ENCODE results near the gene CNTROB.
A peak's percentile ranks its signal among the peaks of the same experiment; 100 is the strongest.

The CNTROB gene

GRCh38 chr17:7893187-7893880 lies 38.7 kb upstream of the CNTROB start:
- no peak for DNase-seq (ENCODE audit: low read depth)
- no peak overlapping the region for H3K4me3 ChIP-seq (ENCODE audit: control insufficient read depth, low read depth, low read length)
- TF ChIP-seq CTCF (IDR thresholded peaks at IDR 0.05; ENCODE audit: control insufficient read depth, insufficient read depth, low read depth, low read length, missing control alignments): no peak

GRCh38 chr17:7894226-7894625 lies 37.8 kb upstream of the CNTROB start:
- H3K4me3 ChIP-seq (ENCODE audit: control insufficient read depth, low read depth, low read length): no peak overlapping the region
- no peak for TF ChIP-seq CTCF (IDR thresholded peaks at IDR 0.05; ENCODE audit: control insufficient read depth, insufficient read depth, low read depth, low read length, missing control alignments)
- no peak for DNase-seq (ENCODE audit: low read depth)

GRCh38 chr17:7894866-7895265 lies 37.1 kb upstream of the CNTROB start:
- DNase-seq (ENCODE audit: low read depth): no peak
- no peak for TF ChIP-seq CTCF (IDR thresholded peaks at IDR 0.05; ENCODE audit: control insufficient read depth, insufficient read depth, low read depth, low read length, missing control alignments)
- H3K4me3 ChIP-seq (ENCODE audit: control insufficient read depth, low read depth, low read length): no peak overlapping the region

- no peak for DNase-seq (ENCODE audit: low read depth)
- TF ChIP-seq CTCF (IDR thresholded peaks at IDR 0.05; ENCODE audit: control insufficient read depth, insufficient read depth, low read depth, low read length, missing control alignments): no peak
- H3K4me3 ChIP-seq (ENCODE audit: control insufficient read depth, low read depth, low read length): no peak overlapping the region
Observed at GRCh38 chr17:7897090-7897489, 34.9 kb upstream of the CNTROB start.

- no peak overlapping the region for H3K4me3 ChIP-seq (ENCODE audit: control insufficient read depth, low read depth, low read length)
- no peak for DNase-seq (ENCODE audit: low read depth)
- peak; percentile 63 for TF ChIP-seq CTCF (IDR thresholded peaks at IDR 0.05; ENCODE audit: control insufficient read depth, insufficient read depth, low read depth, low read length, missing control alignments)
Observed at GRCh38 chr17:7897773-7898172, 34.2 kb upstream of the CNTROB start.

GRCh38 chr17:7903154-7904103 lies 28.6 kb upstream of the CNTROB start:
- no peak overlapping the region for H3K4me3 ChIP-seq (ENCODE audit: control insufficient read depth, low read depth, low read length)
- no peak for TF ChIP-seq CTCF (IDR thresholded peaks at IDR 0.05; ENCODE audit: control insufficient read depth, insufficient read depth, low read depth, low read length, missing control alignments)
- DNase-seq (ENCODE audit: low read depth): no peak
